MM.1S (cell line): ENCODE data around the gene BMAL1.

ENCODE experiments used
- DNase-seq: peaks from one replicate; pipeline ENCODE4 v3.0.0-alpha.2; 2015
- H2AFZ ChIP-seq: fragments of 300-600 bp; sonication (generic); 2 replicates; pipeline ENCODE4 v1.6.0; 2016; ENCODE audit warnings: antibody characterized with exemption, low read length
- H3F3A ChIP-seq: fragments of 300-600 bp; sonication (generic); 2 replicates; pipeline ENCODE4 v1.6.1; 2016; ENCODE audit warnings: mild to moderate bottlenecking, antibody characterized with exemption, low read length, moderate library complexity, mixed read lengths; ENCODE audit not compliant: insufficient read depth
- H3K27ac ChIP-seq: fragments of 300-600 bp; sonication (generic); 2 replicates; pipeline ENCODE4 v1.5.1; 2016; ENCODE audit warnings: mild to moderate bottlenecking, low read length
- H3K27me3 ChIP-seq: fragments of 300-600 bp; sonication (generic); replicated peaks from 2 replicates; pipeline ENCODE4 v1.6.0; 2016; ENCODE audit warnings: low read length; ENCODE audit not compliant: insufficient read depth
- H3K36me3 ChIP-seq: fragments of 300-600 bp; sonication (generic); replicated peaks from 2 replicates; pipeline ENCODE4 v1.6.1; 2016; ENCODE audit warnings: mild to moderate bottlenecking, low read length, mixed read lengths; ENCODE audit not compliant: insufficient read depth
- H3K4me1 ChIP-seq: fragments of 300-600 bp; sonication (generic); 2 replicates; pipeline ENCODE4 v1.6.1; 2016; ENCODE audit warnings: low read length, mixed read lengths
- H3K4me2 ChIP-seq: fragments of 300-600 bp; sonication (generic); 2 replicates; pipeline ENCODE4 v1.6.0; 2016; ENCODE audit warnings: low read depth, low read length
- H3K4me3 ChIP-seq: fragments of 300-600 bp; sonication (generic); 2 replicates; pipeline ENCODE4 v1.5.1; 2016; ENCODE audit warnings: low read length, mixed read lengths
- H3K79me2 ChIP-seq: fragments of 300-600 bp; sonication (generic); 2 replicates; pipeline ENCODE4 v1.6.1; 2016; ENCODE audit warnings: mixed run types, low read length, mixed read lengths
- H3K9ac ChIP-seq: fragments of 300-600 bp; sonication (generic); 2 replicates; pipeline ENCODE4 v1.6.1; 2016; ENCODE audit warnings: low read length, mixed read lengths
- H3K9me2 ChIP-seq: fragments of 300-600 bp; sonication (generic); replicated peaks from 2 replicates; pipeline ENCODE4 v1.6.1; 2016; ENCODE audit warnings: mild to moderate bottlenecking, low read length, mixed read lengths; ENCODE audit not compliant: insufficient read depth
- H3K9me3 ChIP-seq: fragments of 300-600 bp; sonication (generic); replicated peaks from 2 replicates; pipeline ENCODE4 v1.6.1; 2016; ENCODE audit warnings: mild to moderate bottlenecking, low read length, mixed read lengths; ENCODE audit not compliant: insufficient read depth
- H4K20me1 ChIP-seq: fragments of 300-600 bp; sonication (generic); 2 replicates; pipeline ENCODE4 v1.6.1; 2016; ENCODE audit warnings: mild to moderate bottlenecking, low read length, moderate library complexity, mixed read lengths; ENCODE audit not compliant: insufficient read depth
- CTCF ChIP-seq: fragments of 300-600 bp; sonication (generic); IDR thresholded peaks from 2 replicates; pipeline ENCODE4 v1.5.1; 2016; ENCODE audit warnings: antibody characterized with exemption, low read length, mixed read lengths
- EZH2 ChIP-seq: fragments of 300-600 bp; sonication (generic); optimal IDR thresholded peaks from 2 replicates; pipeline ENCODE3; 2017; ENCODE audit warnings: low read depth, mild to moderate bottlenecking, antibody characterized with exemption, low read length, mixed read lengths
- EZH2phosphoT487 ChIP-seq: fragments of 300-600 bp; sonication (generic); IDR thresholded peaks from 2 replicates; pipeline ENCODE4 v1.6.1; 2018; ENCODE audit warnings: antibody characterized with exemption, low read length

The BMAL1 gene

GRCh38 chr11:13278609-13279486 is 1.3 kb downstream of the BMAL1 start:
- H3K9ac ChIP-seq, result peak overlapping the region; percentile 67; the same call in 1 of the 2 replicates
- H3K36me3 ChIP-seq, result no peaks in the 10 kb centered on the region
- no peaks in the 10 kb centered on the region for H4K20me1 ChIP-seq
- DNase-seq, result peak; percentile 10
- H3F3A ChIP-seq, result peaks cover 4% of the 10 kb centered on the region; the same call in 1 of the 2 replicates
- peak overlapping the region; percentile 78 for H3K4me2 ChIP-seq
- peak overlapping the region; percentile 84 for H2AFZ ChIP-seq
- H3K27ac ChIP-seq, result no peak overlapping the region
- H3K79me2 ChIP-seq, result peaks cover 55% of the 10 kb centered on the region
- H3K27me3 ChIP-seq, result peaks cover 9% of the 10 kb centered on the region
- H3K4me1 ChIP-seq, result peaks cover 7% of the 10 kb centered on the region
- H3K9me3 ChIP-seq, result no peaks in the 10 kb centered on the region
- no peaks in the 10 kb centered on the region for H3K9me2 ChIP-seq
- H3K4me3 ChIP-seq, result peak overlapping the region; percentile 97
- TF ChIP-seq EZH2 (no peak), EZH2phosphoT487 (no peak), CTCF (no peak)

GRCh38 chr11:13279487-13279834 is 1.9 kb downstream of the BMAL1 start:
- Histone ChIP-seq H3K9me3 (no peaks in the 10 kb centered on the region), H2AFZ (no peak overlapping the region), H3K4me3 (no peak overlapping the region), H3K4me1 (peaks cover 7% of the 10 kb centered on the region), H3K79me2 (peaks cover 58% of the 10 kb centered on the region), H4K20me1 (no peaks in the 10 kb centered on the region), H3K27ac (no peak overlapping the region), H3K9me2 (no peaks in the 10 kb centered on the region), H3K9ac (no peak overlapping the region), H3K36me3 (no peaks in the 10 kb centered on the region), H3K4me2 (no peak overlapping the region), H3F3A (peaks cover 4% of the 10 kb centered on the region; the same call in 1 of the 2 replicates), H3K27me3 (peaks cover 9% of the 10 kb centered on the region)
- TF ChIP-seq EZH2 (no peak), CTCF (no peak), EZH2phosphoT487 (no peak)
- DNase-seq, result no peak

GRCh38 chr11:13280092-13280722 is 2.6 kb downstream of the BMAL1 start:
- Histone ChIP-seq H3K36me3 (no peaks in the 10 kb centered on the region), H3F3A (peaks cover 4% of the 10 kb centered on the region; the same call in 1 of the 2 replicates), H3K27me3 (peaks cover 8% of the 10 kb centered on the region), H3K4me3 (no peak overlapping the region), H3K4me1 (peaks cover 7% of the 10 kb centered on the region), H3K9me3 (no peaks in the 10 kb centered on the region), H4K20me1 (0 out of 2 replicates have a peak, but pooled peaks cover 2% of the 10 kb centered on the region), H2AFZ (no peak overlapping the region), H3K27ac (no peak overlapping the region), H3K79me2 (peaks cover 65% of the 10 kb centered on the region), H3K4me2 (no peak overlapping the region), H3K9me2 (no peaks in the 10 kb centered on the region), H3K9ac (no peak overlapping the region)
- DNase-seq, result no peak
- no peak for TF ChIP-seq CTCF
- TF ChIP-seq EZH2phosphoT487, result no peak
- no peak for TF ChIP-seq EZH2
